GM12878 (cell line): ENCODE measurements around the gene CHD6. TPM values are rescaled to one million over a fixed set of nuclear protein-coding genes. Genes with fewer than 3 reads are reported as not detected.

Experiments
- ATAC-seq: fragments of 200-7000 bp; cut with Tn5 transposase; 3 replicates; pipeline ENCODE4 v1.9.1; 2020; ENCODE audit warnings: mild to moderate bottlenecking, moderate library complexity
- BruUV-seq: library from RNA; stranded (reverse); fragments of 400-500 nt; replicated peaks from 2 replicates; lab custom pipeline; 2021; lab: Mats Ljungman, UMichigan
- CTCF ChIA-PET: fragments of 300-600 bp; sonication (Branson Sonifier 250); formaldehyde crosslinking; extraction: SDS; loops from one replicate; lab custom pipeline; 2021; ENCODE audit warnings: inconsistent platforms; lab: Yijun Ruan, JAX
- POLR2A ChIA-PET: fragments of 350-600 bp; formaldehyde crosslinking; extraction: SDS; loops from one replicate; lab custom pipeline; 2021; ENCODE audit warnings: inconsistent platforms; lab: Charles Lee
- RAD21 ChIA-PET: fragments of 300-600 bp; sonication (Branson Sonifier 250); formaldehyde crosslinking; loops from one replicate; lab custom pipeline; 2023; ENCODE audit warnings: antibody characterized with exemption; ENCODE audit not compliant: unreplicated experiment; lab: Charles Lee
- SMC1A ChIA-PET: fragments of 300-600 bp; sonication (Branson Sonifier 250); formaldehyde crosslinking; loops from one replicate; lab custom pipeline; 2023; ENCODE audit not compliant: unreplicated experiment, uncharacterized antibody; lab: Charles Lee
- DNase-seq: peaks from one replicate; pipeline ENCODE4 v3.0.0-alpha.2; 2011; ENCODE audit warnings: low read depth, low spot score
- FAIRE-seq: peaks from 3 replicates; lab custom pipeline; 2011; peaks lifted over from hg19 to GRCh38; lab: Jason Lieb, UNC
- H2AFZ ChIP-seq: 2 replicates; pipeline ENCODE4 v1.6.0; 2011; ENCODE audit warnings: low read depth, low read length, control low read depth; ENCODE audit not compliant: control insufficient read depth
- H3K27ac ChIP-seq: 2 replicates; pipeline ENCODE4 v1.5.1; 2011; ENCODE audit warnings: control low read depth; ENCODE audit not compliant: control insufficient read depth, insufficient read depth
- H3K27me3 ChIP-seq, 2 experiments: replicated peaks in 1 of 2; 2 replicates each; pipeline versions ENCODE4 v1.6.0 to v1.6.1; 2011; ENCODE audit warnings: low read length in 1 of 2; ENCODE audit not compliant: control insufficient read depth in 2 of 2, insufficient read depth in 2 of 2
- H3K36me3 ChIP-seq, 2 experiments: 2 replicates each; pipeline ENCODE4 v1.5.1; 2011; ENCODE audit warnings: low read length in 1 of 2; ENCODE audit not compliant: control insufficient read depth in 2 of 2, insufficient read depth in 2 of 2
- H3K4me1 ChIP-seq: 2 replicates; pipeline ENCODE4 v1.6.1; 2011; ENCODE audit warnings: mild to moderate bottlenecking, low read length, moderate library complexity, mixed read lengths; ENCODE audit not compliant: control insufficient read depth, insufficient read depth
- H3K4me2 ChIP-seq: 2 replicates; pipeline ENCODE4 v1.6.0; 2011; ENCODE audit warnings: control low read depth; ENCODE audit not compliant: control insufficient read depth, insufficient read depth
- H3K4me3 ChIP-seq: fragments of 200-600 bp; sonication (generic); 2 replicates; pipeline ENCODE4 v1.5.1; 2016
- H3K79me2 ChIP-seq: 2 replicates; pipeline ENCODE4 v1.6.0; 2011; ENCODE audit warnings: low read length; ENCODE audit not compliant: control insufficient read depth, insufficient read depth
- H3K9ac ChIP-seq: 2 replicates; pipeline ENCODE4 v1.8.0; 2011; ENCODE audit warnings: low read length, control low read depth, mixed read lengths; ENCODE audit not compliant: control insufficient read depth, insufficient read depth
- H3K9me3 ChIP-seq: replicated peaks from 3 replicates; pipeline ENCODE4 v1.5.1; 2011; ENCODE audit warnings: mild to moderate bottlenecking, low read length; ENCODE audit not compliant: control insufficient read depth, insufficient read depth
- H4K20me1 ChIP-seq: 2 replicates; pipeline ENCODE4 v1.6.0; 2011; ENCODE audit not compliant: control insufficient read depth, insufficient read depth
- CBX5 ChIP-seq: sonication (generic); IDR thresholded peaks from 2 replicates; pipeline ENCODE4 v1.6.1; 2016; ENCODE audit warnings: low read depth, moderate library complexity, mild to moderate bottlenecking, inconsistent platforms
- FOXK2 ChIP-seq: fragments of 450-650 bp; IDR thresholded peaks from 2 replicates; pipeline ENCODE4 v1.6.1; 2017; ENCODE audit warnings: mild to moderate bottlenecking, moderate library complexity
- HDAC2 ChIP-seq: fragments of 200-600 bp; sonication (generic); IDR thresholded peaks from 2 replicates; pipeline ENCODE4 v1.6.1; 2017
- HDGF ChIP-seq: fragments of 450-650 bp; IDR thresholded peaks from 2 replicates; pipeline ENCODE4 v1.6.1; 2016; ENCODE audit warnings: antibody characterized with exemption
- NBN ChIP-seq: fragments of 450-650 bp; IDR thresholded peaks from 2 replicates; pipeline ENCODE4 v1.6.1; 2016
- NR2C2 ChIP-seq: IDR thresholded peaks from 2 replicates; pipeline ENCODE4 v1.6.1; 2011; ENCODE audit warnings: borderline replicate concordance, low read depth; ENCODE audit not compliant: control insufficient read depth, insufficient read length
- RAD21 ChIP-seq: IDR thresholded peaks from 2 replicates; pipeline ENCODE4 v1.6.1; 2011; ENCODE audit warnings: mild to moderate bottlenecking, low read depth, low read length, moderate library complexity; ENCODE audit not compliant: insufficient read depth
- SPI1 ChIP-seq: IDR thresholded peaks from 2 replicates; pipeline ENCODE4 v1.6.1; 2011; ENCODE audit warnings: low read depth, mild to moderate bottlenecking, low read length, moderate library complexity, borderline replicate concordance; ENCODE audit not compliant: insufficient read depth
- SREBF2 ChIP-seq: IDR thresholded peaks from 2 replicates; pipeline ENCODE4 v1.6.1; 2012; ENCODE audit warnings: mild to moderate bottlenecking, low read length
- YY1 ChIP-seq: IDR thresholded peaks from 2 replicates; pipeline ENCODE4 v1.6.1; 2011; ENCODE audit warnings: low read depth, mild to moderate bottlenecking, low read length
- WGBS: methylation state at CpG from one replicate; pipeline ENCODE4 v1.1.6; 2016; ENCODE audit warnings: low lambda C conversion rate; ENCODE audit not compliant: insufficient replicate concordance, insufficient coverage; ENCODE audit errors: missing lambda C conversion rate; 5-methylcytosine and 5-hydroxymethylcytosine counted together
- in situ Hi-C: fragments of 300-500 bp; cut with MboI; formaldehyde crosslinking; loops from 9 replicates; pipeline ENCODE4 v1.14.3; 2018; ENCODE audit warnings: mixed read lengths
- intact Hi-C: fragments of 100-400 bp; cut with micrococcal nuclease; formaldehyde crosslinking; loops from one replicate; pipeline ENCODE4 v1.14.2; 2022; ENCODE audit not compliant: unreplicated experiment
- polyA plus RNA-seq, 11 experiments: library from polyadenylated mRNA; depleted of rRNA in 4 of 11; unstranded in 6 of 11; stranded (reverse) in 5 of 11; fragments of >200 nt; fragmentation: Nextera tagmentation in 4 of 11; fragmentation: Illumina TruSeq in 1 of 11; extraction: Ambion mirVana in 4 of 11; extraction: Trizol in 1 of 11; gene quantifications; 1 replicate in 1 of 11; 2 replicates in 10 of 11; pipeline versions ENCODE4 v1.2.1 to v1.2.3, GENCODE V29; 2011 to 2016; ENCODE audit warnings: inconsistent platforms in 2 of 11, missing spikeins in 2 of 11, low read depth in 1 of 11
- total RNA-seq, 4 experiments: library from RNA; depleted of rRNA in 3 of 4; stranded (reverse); fragments of >200 nt in 3 of 4; fragmentation: Illumina TruSeq in 1 of 4; extraction: Trizol in 1 of 4; gene quantifications; 2 replicates each; pipeline versions ENCODE4 v1.2.1 to v1.2.3, GENCODE V29; 2013 to 2021
- TF ChIP-seq, protein P1 (sequence below): fragments of 450-650 bp; IDR thresholded peaks from 2 replicates; pipeline ENCODE4 v1.6.1; 2017; ENCODE audit warnings: borderline replicate concordance
- TF ChIP-seq, protein P2 (sequence below): fragments of 450-650 bp; IDR thresholded peaks from 2 replicates; pipeline ENCODE4 v1.6.1; 2018; ENCODE audit warnings: mild to moderate bottlenecking, low read depth, moderate library complexity; ENCODE audit not compliant: partially characterized antibody
- TF ChIP-seq, protein P3 (sequence below): fragments of 450-650 bp; IDR thresholded peaks from 2 replicates; pipeline ENCODE4 v1.6.1; 2017; ENCODE audit warnings: low read depth, mild to moderate bottlenecking, moderate library complexity

The CHD6 gene
- total and polyA plus RNA-seq, 10 of the 15 experiments (the other 5 are each of a cell fraction or from before 2014, with no cell fraction given), result 4.3 to 25.5 (median 17.1) TPM

DNA sequence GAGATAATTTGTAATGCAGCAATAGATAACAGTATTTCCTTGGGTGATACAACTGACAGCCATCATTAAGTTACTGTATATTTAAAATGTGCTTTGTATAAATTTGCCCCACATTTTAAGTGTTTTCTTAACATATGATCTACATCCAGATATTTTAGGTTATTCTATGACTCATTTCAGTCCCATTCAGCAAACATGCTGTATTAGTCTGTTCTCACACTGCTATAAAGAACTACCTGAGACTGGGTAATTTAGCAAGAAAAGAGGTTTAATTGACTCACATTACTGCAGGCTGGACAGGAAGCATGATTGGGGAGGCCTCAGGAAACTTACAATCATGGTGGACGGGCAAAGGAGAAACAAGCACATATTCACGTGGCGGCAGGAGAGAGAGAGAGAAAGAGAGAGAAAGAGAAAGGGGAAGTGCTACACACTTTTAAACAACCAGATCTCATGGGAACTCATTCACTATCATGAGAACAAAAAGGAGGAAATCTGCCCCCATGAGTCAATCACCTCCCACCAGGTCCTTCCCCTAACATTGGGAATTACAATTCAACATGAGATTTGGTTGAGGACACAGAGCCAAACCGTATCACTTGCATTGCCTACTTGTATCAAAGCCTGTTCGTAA is 9.6 kb upstream of the CHD6 start (continued):
- TF ChIP-seq SPI1, result peak; percentile 81
- TF ChIP-seq, protein P1, sequence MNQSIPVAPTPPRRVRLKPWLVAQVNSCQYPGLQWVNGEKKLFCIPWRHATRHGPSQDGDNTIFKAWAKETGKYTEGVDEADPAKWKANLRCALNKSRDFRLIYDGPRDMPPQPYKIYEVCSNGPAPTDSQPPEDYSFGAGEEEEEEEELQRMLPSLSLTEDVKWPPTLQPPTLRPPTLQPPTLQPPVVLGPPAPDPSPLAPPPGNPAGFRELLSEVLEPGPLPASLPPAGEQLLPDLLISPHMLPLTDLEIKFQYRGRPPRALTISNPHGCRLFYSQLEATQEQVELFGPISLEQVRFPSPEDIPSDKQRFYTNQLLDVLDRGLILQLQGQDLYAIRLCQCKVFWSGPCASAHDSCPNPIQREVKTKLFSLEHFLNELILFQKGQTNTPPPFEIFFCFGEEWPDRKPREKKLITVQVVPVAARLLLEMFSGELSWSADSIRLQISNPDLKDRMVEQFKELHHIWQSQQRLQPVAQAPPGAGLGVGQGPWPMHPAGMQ, result no peak
- 0 out of 2 replicates have a peak, but pooled peaks have one; percentile 22 for TF ChIP-seq NBN
- peak; percentile 73; the same call in 1 of the 2 replicates for TF ChIP-seq CBX5
- TF ChIP-seq FOXK2, result 0 out of 2 replicates have a peak, but pooled peaks have one; percentile 10
- TF ChIP-seq YY1, result 0 out of 2 replicates have a peak, but pooled peaks have one; percentile 42
- TF ChIP-seq, protein P2, sequence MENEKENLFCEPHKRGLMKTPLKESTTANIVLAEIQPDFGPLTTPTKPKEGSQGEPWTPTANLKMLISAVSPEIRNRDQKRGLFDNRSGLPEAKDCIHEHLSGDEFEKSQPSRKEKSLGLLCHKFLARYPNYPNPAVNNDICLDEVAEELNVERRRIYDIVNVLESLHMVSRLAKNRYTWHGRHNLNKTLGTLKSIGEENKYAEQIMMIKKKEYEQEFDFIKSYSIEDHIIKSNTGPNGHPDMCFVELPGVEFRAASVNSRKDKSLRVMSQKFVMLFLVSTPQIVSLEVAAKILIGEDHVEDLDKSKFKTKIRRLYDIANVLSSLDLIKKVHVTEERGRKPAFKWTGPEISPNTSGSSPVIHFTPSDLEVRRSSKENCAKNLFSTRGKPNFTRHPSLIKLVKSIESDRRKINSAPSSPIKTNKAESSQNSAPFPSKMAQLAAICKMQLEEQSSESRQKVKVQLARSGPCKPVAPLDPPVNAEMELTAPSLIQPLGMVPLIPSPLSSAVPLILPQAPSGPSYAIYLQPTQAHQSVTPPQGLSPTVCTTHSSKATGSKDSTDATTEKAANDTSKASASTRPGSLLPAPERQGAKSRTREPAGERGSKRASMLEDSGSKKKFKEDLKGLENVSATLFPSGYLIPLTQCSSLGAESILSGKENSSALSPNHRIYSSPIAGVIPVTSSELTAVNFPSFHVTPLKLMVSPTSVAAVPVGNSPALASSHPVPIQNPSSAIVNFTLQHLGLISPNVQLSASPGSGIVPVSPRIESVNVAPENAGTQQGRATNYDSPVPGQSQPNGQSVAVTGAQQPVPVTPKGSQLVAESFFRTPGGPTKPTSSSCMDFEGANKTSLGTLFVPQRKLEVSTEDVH, result no peak

DNA sequence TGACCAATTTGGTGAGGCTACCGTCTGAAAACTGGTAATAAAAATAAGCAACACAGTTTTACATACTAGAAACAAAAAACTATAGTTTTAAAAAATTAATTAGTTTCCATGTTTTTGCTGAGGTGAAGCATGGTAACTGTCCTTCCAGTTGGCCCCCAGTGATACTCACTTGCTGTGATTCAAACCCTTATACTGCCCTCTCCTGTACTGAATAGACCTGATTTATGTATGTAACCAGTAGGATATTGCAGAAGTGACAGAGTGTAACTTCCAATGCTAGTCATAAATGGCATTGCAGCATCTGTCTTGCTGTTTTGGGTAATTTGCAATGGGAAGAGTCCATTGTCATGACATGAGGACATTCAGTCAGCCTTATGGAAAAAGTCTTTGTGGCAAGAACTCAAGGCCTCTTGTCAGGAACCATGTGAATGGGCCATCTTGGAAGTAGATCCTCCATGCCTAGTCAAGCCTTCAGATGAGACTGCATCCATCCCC is 8.9 kb upstream of the CHD6 start:
- intact Hi-C loops (no loop called here), in situ Hi-C loops (no loop called here)
- POLR2A ChIA-PET, result no interaction called here
- H3K27me3 ChIP-seq, result no peaks in the 10 kb centered on the region; a peak in 1 of 4 replicates
- no TSS peak for BruUV-seq
- H2AFZ ChIP-seq, result no peak overlapping the region
- no peak for DNase-seq
- H3K79me2 ChIP-seq, result no peaks in the 10 kb centered on the region
- no peak overlapping the region for H3K9ac ChIP-seq
- H4K20me1 ChIP-seq, result no peaks in the 10 kb centered on the region
- H3K4me3 ChIP-seq, result no peak overlapping the region
- H3K36me3 ChIP-seq, result no peaks in the 10 kb centered on the region
- CTCF ChIA-PET, result interaction anchor here (0.7 kb wide), 1 partner anchor 55 kb away, joined by 3 read pairs; no protein-coding TSS in a partner anchor
- H3K9me3 ChIP-seq, result peaks cover 2% of the 10 kb centered on the region; the same call in 1 of the 3 replicates
- RAD21 ChIA-PET, result no interaction called here
- no peak; the same call in 2 of the 3 replicates for ATAC-seq
- H3K4me1 ChIP-seq, result no peaks in the 10 kb centered on the region
- FAIRE-seq, result no peak
- no peak overlapping the region for H3K27ac ChIP-seq
- no peak overlapping the region for H3K4me2 ChIP-seq
- 95% methylated on average over 1 of the region's 1 CpG for WGBS
- SMC1A ChIA-PET, result no interaction called here
- TF ChIP-seq NR2C2 (no peak), NBN (no peak), HDAC2 (no peak), RAD21 (no peak), HDGF (no peak), SREBF2 (no peak)
- TF ChIP-seq, protein P3, sequence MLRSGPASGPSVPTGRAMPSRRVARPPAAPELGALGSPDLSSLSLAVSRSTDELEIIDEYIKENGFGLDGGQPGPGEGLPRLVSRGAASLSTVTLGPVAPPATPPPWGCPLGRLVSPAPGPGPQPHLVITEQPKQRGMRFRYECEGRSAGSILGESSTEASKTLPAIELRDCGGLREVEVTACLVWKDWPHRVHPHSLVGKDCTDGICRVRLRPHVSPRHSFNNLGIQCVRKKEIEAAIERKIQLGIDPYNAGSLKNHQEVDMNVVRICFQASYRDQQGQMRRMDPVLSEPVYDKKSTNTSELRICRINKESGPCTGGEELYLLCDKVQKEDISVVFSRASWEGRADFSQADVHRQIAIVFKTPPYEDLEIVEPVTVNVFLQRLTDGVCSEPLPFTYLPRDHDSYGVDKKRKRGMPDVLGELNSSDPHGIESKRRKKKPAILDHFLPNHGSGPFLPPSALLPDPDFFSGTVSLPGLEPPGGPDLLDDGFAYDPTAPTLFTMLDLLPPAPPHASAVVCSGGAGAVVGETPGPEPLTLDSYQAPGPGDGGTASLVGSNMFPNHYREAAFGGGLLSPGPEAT, result no peak
- TF ChIP-seq, protein P2, result no peak
